Small intestine (tissue), 7 donors: ENCODE data around the gene GLIS2. TPM values are rescaled to one million over a fixed set of nuclear protein-coding genes. Genes with fewer than 3 reads are reported as not detected.
A peak's percentile ranks its signal among the peaks of the same experiment; 100 is the strongest.
"Not testable (repeated sequence)": the region's sequence is repeated elsewhere in the genome, so short reads cannot be mapped to it uniquely, and the experiment has no call there.

ENCODE experiments used
- DNase-seq, 2 donors: peaks; one replicate each; pipeline versions ENCODE4 v3.0.0 to v3.0.0-alpha.2; 2013
- FAIRE-seq: peaks from 2 replicates; lab custom pipeline; 2012; peaks lifted over from hg19 to GRCh38; lab: Jason Lieb, UNC
- H3K27ac ChIP-seq, 3 donors: one replicate each; pipeline ENCODE4 v1.5.1; 2013; ENCODE audit warnings: low read length in 2 of 3, mild to moderate bottlenecking in 2 of 3, control low read depth in 1 of 3, inconsistent platforms in 1 of 3, low read depth in 1 of 3, moderate library complexity in 1 of 3
- H3K27me3 ChIP-seq, 3 donors: one replicate each; pipeline ENCODE4 v1.6.1; 2013; ENCODE audit warnings: low read length in 3 of 3, inconsistent platforms in 1 of 3; ENCODE audit not compliant: control insufficient read depth in 3 of 3, insufficient read depth in 3 of 3
- H3K36me3 ChIP-seq, 3 donors: one replicate each; pipeline ENCODE4 v1.6.1; 2013; ENCODE audit warnings: low read length in 3 of 3, inconsistent platforms in 1 of 3, low read depth in 1 of 3, mild to moderate bottlenecking in 1 of 3, moderate library complexity in 1 of 3; ENCODE audit not compliant: control insufficient read depth in 3 of 3, insufficient read depth in 2 of 3
- H3K4me1 ChIP-seq, 3 donors: one replicate each; pipeline ENCODE4 v1.6.1; 2013; ENCODE audit warnings: low read length in 2 of 3, inconsistent platforms in 1 of 3, low read depth in 1 of 3, mild to moderate bottlenecking in 1 of 3, moderate library complexity in 1 of 3; ENCODE audit not compliant: control insufficient read depth in 3 of 3, insufficient read depth in 2 of 3
- H3K4me3 ChIP-seq, 3 donors: one replicate each; pipeline ENCODE4 v1.5.1; 2013; ENCODE audit warnings: low read length in 3 of 3, control low read depth in 1 of 3, inconsistent platforms in 1 of 3, low read depth in 1 of 3, mild to moderate bottlenecking in 1 of 3, moderate library complexity in 1 of 3
- H3K9me3 ChIP-seq, 2 donors: one replicate each; pipeline ENCODE4 v1.6.1; 2013; ENCODE audit warnings: low read depth in 1 of 2, low read length in 1 of 2; ENCODE audit not compliant: control insufficient read depth in 2 of 2, insufficient read depth in 1 of 2
- WGBS, 3 donors: extraction: QIAGEN DNeasy Blood & Tissue Kit; methylation state at CpG; one replicate each; pipeline ENCODE4 v1.1.7; 2013; 5-methylcytosine and 5-hydroxymethylcytosine counted together
- polyA plus RNA-seq, 4 donors: library from polyadenylated mRNA; stranded (reverse) in 3 of 4; unstranded in 1 of 4; fragments of 200-250 nt in 3 of 4; fragments of 120-200 nt in 1 of 4; gene quantifications; one replicate each; pipeline versions ENCODE4 v1.2.1 to v1.2.3, GENCODE V29; 2013
- donor health status: healthy with polysubstance abuse.
- donor health status: control.
- donor health status: control.
- donor health status: Bipolar disorder and iron deficiency.
- donor health status: healthy.

GLIS2 gene
- polyA plus RNA-seq, 4 donors, result 0.22 to 14.3 (median 2.3) TPM

DNA sequence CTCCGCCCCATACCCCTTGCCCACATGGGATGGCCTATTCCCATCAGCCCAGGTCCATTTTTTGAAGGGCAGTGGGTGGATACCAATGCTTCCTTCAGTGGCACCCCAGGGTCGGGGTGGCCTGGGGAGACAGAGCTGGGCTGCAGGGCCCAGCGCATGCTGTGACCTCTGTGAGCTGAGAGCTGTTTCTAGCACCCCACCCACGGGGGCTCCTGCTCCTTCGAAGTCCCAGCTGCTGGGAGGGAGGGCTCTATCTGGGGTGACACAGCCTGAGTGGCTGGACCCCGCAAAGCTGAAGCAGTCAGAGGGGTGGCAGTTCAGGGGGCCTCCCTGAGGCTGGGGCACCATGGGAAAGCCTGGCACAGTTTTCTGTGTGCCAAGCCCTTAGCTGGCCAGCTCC, 24.6 kb downstream of the GLIS2 start:
- Histone ChIP-seq H3K4me3 (no peak overlapping the region), H3K27me3 (no peaks in the 10 kb centered on the region), H3K27ac (no peak overlapping the region), H3K36me3 (peaks cover 0 to 77% (median 4%) of the 10 kb centered on the region in 3 donors), H3K9me3 (no peaks in the 10 kb centered on the region), H3K4me1 (no peaks in the 10 kb centered on the region)
- no peak for DNase-seq
- WGBS, 3 donors, result 83 to 94% (median 87%) methylated on average over 5 to 6 of the region's 6 CpGs
- FAIRE-seq, result no peak

DNA sequence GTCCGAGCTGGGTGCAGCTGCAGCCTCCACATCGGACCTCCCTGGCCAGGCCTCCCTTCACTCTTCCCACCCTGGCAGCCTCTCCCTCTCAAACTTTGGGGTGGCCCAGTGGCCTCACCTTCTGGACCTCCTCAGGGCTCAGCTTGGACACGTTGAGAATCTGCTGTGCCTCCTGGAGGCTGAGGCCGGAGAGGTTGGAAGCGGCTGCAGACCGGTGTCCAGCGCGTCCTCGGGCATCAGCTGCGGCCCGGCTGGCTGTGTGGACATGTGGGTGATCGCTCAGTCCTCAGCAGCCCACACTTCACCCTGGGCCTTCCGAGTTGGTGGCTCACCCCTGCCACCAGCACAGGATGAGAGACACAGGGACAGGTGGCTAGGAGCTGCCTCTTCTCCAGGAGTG, 25.4 kb downstream of the GLIS2 start:
- no peaks in the 10 kb centered on the region for H3K27me3 ChIP-seq
- 94 to 95% (median 94%) methylated on average over 13 of the region's 13 CpGs for WGBS, 3 donors
- H3K4me1 ChIP-seq, result peaks cover 0 to 4% (median 0%) of the 10 kb centered on the region in 3 donors
- H3K27ac ChIP-seq, result no peak overlapping the region
- no peaks in the 10 kb centered on the region for H3K9me3 ChIP-seq
- FAIRE-seq (no peak), DNase-seq (no peak)
- no peak overlapping the region for H3K4me3 ChIP-seq
- peaks cover 0 to 77% (median 4%) of the 10 kb centered on the region in 3 donors for H3K36me3 ChIP-seq

DNA sequence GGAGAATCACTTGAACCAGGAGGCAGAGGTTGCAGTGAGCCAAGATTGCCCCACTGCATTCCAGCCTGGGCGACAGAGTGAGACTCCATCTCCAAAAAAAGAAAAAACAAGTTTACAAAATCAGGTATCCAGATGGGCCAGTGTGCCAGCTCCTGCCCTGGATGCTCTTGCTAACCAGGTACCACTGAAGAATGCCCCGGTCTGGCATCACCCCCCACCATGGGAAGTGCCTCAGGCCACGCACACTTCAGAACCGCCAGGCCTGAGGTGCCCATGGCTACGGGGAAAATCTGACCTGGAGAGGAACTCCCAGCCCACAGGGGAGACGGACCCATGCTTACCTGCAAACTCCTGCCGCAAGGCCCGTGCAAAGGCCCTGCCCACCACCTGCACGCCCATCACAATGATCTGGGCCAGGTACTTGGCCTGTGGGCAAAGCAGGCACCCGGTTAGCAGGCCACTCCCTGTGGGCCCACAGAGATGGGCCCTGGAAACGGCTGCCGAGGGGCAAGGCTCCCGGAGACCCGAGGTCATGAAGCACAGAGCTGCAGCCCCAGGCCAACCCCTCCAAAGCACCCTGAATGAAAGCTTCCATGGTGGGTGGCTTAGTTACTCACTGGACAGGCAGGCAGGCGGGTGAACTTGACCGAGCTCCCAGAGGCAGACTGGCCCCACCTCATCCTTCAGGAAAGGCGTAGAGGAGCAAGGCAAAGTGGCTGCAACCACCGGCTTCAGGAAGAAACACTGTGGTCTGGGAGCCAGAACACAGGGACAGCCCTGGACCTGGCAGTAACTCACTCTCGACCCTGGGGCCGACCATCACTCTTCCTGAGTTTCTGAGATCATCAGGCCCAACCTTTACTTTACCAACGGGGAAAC, 27.2 kb downstream of the GLIS2 start:
- H3K27me3 ChIP-seq, result no peaks in the 10 kb centered on the region
- no peak overlapping the region for H3K27ac ChIP-seq
- no peak for DNase-seq
- FAIRE-seq, result no peak
- H3K36me3 ChIP-seq, result peaks cover 0 to 67% (median 4%) of the 10 kb centered on the region in 3 donors
- 88 to 95% (median 93%) methylated on average over 21 of the region's 21 CpGs for WGBS, 3 donors
- H3K4me1 ChIP-seq, result peaks cover 0 to 11% (median 0%) of the 10 kb centered on the region in 3 donors
- H3K4me3 ChIP-seq, result no peak overlapping the region
- H3K9me3 ChIP-seq, result no peaks in the 10 kb centered on the region

DNA sequence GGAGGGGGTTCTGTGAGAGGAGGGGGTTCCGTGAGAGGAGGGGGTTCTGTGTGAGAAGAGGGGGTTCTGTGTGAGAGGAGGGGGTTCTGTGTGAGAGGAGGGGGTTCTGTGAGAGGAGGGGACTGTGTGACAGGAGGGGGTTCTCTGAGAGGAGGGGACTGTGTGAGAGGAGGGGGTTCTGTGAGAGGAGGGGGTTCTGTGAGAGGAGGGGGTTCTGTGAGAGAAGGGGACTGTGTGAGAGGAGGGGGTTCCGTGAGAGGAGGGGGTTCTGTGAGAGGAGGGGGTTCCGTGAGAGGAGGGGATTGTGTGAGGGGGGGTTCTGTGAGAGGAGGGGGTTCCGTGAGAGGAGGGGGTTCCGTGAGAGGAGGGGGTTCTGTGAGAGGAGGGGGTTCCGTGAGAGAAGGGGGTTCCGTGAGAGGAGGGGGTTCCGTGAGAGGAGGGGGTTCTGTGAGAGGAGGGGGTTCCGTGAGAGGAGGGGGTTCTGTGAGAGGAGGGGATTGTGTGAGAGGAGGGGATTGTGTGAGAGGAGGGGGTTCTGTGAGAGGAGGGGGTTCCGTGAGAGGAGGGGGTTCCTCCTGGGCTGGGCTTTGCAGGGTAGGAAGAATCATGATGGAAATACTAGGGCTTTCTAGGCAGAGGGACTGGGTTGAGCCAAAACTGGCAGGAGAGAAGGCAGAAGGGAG, 28.6 kb downstream of the GLIS2 start:
- 42 to 67% (median 43%) methylated on average over 8 to 10 of the region's 10 CpGs for WGBS, 3 donors
- not testable (repeated sequence) for H3K4me3 ChIP-seq, H3K9me3 ChIP-seq, FAIRE-seq, DNase-seq, H3K27me3 ChIP-seq, H3K27ac ChIP-seq
- Histone ChIP-seq H3K36me3 (peaks cover 0 to 60% (median 4%) of the 10 kb centered on the region in 3 donors), H3K4me1 (peaks cover 0 to 14% (median 0%) of the 10 kb centered on the region in 3 donors)

DNA sequence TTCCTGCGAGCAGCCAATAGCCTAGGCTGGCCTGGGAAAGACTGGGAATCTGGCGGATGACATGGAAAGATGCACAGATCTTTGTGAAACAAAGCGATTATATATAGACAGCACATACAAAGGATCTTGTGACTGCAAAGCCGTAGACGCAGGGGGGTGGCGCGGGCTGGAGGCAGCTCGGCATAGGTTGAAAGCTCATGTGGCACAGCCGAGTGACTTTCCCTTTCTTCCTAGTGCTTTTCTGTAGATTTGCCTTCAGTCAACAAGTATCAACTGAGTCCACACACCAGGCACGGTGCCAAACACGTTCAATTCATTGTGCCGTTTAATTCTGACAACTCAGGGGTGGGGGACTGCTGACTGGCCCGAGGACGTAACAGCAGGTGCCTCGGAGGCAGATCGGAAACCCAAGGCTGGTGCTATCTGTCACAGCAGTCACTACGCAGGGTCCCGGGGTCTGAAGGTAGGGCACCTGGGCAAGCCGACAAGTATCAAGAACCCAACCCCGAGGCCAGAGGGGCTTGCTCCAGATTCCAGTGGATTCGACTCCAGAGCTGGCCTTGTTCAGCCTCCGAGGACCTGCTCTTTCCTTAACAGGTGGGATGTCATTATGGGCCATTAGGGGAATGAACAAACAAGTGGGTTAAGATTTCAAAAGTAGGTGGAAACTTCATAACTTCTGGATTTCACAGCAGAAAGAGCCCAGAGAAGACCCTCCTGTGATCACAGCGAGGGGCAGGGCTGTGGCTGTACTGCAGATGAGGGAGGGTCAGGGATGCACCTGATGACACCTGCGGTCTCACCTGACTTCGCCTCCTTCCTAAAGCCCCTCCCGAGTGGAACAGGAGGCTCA, 29.3 kb downstream of the GLIS2 start:
- 73 to 84% (median 80%) methylated on average over 26 of the region's 26 CpGs for WGBS, 3 donors
- FAIRE-seq, result no peak

DNA sequence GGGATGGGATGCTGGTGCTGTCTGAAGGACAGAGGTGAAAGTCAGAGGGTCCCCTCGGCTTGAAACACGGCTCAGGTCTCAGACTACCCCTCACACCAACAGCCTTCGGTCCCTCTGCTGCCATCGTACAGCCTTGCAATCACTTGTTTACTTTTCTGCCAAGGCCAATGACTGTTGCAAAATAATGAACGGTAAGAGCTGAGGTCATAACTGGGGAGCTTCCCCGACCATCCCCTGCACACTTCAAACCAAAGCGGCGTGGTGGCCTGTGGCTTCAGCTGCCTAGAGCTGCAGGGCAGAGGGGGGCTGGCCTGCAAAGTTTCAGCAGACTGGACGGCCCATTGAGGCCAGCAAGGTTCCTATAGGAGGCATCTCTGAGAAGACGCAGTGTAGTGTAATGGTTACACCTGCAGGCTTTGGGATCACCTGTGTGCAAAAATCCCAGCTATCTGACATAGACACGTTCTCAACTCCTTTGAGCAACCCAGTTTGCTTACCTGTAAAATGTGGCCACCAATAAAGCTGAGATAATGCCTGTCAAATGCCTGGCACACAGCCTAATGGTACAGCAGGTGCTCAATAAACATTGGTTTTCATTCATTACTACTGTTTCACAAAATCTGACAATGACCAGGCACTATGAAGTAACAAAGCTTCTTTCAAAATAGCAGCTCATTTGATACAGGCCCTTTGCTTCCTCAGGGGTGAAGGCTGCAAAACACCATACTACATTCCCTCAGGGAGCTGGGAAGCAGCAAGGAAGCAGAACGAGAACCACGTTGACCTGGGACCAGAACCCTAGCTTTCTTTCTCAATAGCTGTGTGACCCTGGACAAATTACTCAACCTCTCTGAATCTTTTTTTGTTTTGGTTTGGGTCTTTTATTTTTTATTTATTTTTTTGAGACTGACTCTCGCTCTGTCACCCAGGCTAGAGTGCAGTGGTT, 30.2 kb downstream of the GLIS2 start:
- peak in 1 of 2 donors; percentile 25 for DNase-seq
- FAIRE-seq, result no peak
- Histone ChIP-seq H3K36me3 (peaks cover 0 to 45% (median 0%) of the 10 kb centered on the region in 3 donors), H3K4me1 (peaks cover 0 to 20% (median 4%) of the 10 kb centered on the region in 3 donors), H3K9me3 (no peaks in the 10 kb centered on the region), H3K4me3 (no peak overlapping the region), H3K27me3 (no peaks in the 10 kb centered on the region), H3K27ac (peak overlapping the region in 2 of 3 donors; percentile 12 to 13)
- 42 to 67% (median 45%) methylated on average over 14 of the region's 14 CpGs for WGBS, 3 donors

More for the DNA sequence above, 29.3 kb downstream of the GLIS2 start:
- H3K4me1 ChIP-seq, result peaks cover 0 to 17% (median 4%) of the 10 kb centered on the region in 3 donors
- H3K27ac ChIP-seq, result peak overlapping the region in 1 of 3 donors; percentile 12
- H3K9me3 ChIP-seq, result no peaks in the 10 kb centered on the region
- peaks cover 0 to 54% (median 2%) of the 10 kb centered on the region in 3 donors for H3K36me3 ChIP-seq
- DNase-seq, result no peak
- no peak overlapping the region for H3K4me3 ChIP-seq
- H3K27me3 ChIP-seq, result no peaks in the 10 kb centered on the region

DNA sequence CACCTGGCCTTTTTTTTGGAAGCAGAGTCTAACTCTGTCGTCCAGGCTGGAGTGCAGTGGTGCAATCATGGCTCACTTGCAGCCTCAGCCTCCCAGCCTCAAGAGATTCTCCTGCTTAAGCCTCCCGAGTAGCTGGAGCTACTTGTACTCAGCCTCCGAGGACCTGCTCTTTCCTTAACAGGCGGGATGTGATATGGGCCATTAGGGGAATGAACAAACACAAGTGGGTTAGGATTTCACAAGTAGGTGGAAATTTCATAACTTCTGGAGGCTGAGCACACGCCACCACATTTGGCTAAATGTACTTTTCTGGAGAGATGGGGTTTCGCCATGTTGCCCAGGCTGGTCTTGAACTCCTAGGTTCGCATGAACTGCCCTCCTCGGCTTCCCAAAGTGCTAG, 31.1 kb downstream of the GLIS2 start:
- H3K4me1 ChIP-seq, result peaks cover 0 to 24% (median 4%) of the 10 kb centered on the region in 3 donors
- no peaks in the 10 kb centered on the region for H3K9me3 ChIP-seq
- FAIRE-seq, result no peak
- no peak overlapping the region for H3K27ac ChIP-seq
- WGBS, 3 donors, result 86 to 87% (median 86%) methylated on average over 8 of the region's 8 CpGs
- H3K36me3 ChIP-seq, result peaks cover 0 to 39% (median 0%) of the 10 kb centered on the region in 3 donors
- DNase-seq, result no peak
- H3K4me3 ChIP-seq, result no peak overlapping the region
- H3K27me3 ChIP-seq, result no peaks in the 10 kb centered on the region
